AG10803 (cell line): ENCODE measurements around the gene PIK3C2G.

Source experiments
- DNase-seq: peaks from one replicate; pipeline ENCODE4 v3.0.0; 2010; ENCODE audit warnings: low read depth
- H3K4me3 ChIP-seq: 2 replicates; pipeline ENCODE4 v1.5.1; 2011; ENCODE audit warnings: mild to moderate bottlenecking, low read length, control low read depth
- CTCF ChIP-seq: conservative IDR thresholded peaks from 2 replicates; pipeline ENCODE4 v1.5.1; 2011; ENCODE audit warnings: mild to moderate bottlenecking, low read length, control low read depth, inconsistent platforms

The PIK3C2G gene, protein sequence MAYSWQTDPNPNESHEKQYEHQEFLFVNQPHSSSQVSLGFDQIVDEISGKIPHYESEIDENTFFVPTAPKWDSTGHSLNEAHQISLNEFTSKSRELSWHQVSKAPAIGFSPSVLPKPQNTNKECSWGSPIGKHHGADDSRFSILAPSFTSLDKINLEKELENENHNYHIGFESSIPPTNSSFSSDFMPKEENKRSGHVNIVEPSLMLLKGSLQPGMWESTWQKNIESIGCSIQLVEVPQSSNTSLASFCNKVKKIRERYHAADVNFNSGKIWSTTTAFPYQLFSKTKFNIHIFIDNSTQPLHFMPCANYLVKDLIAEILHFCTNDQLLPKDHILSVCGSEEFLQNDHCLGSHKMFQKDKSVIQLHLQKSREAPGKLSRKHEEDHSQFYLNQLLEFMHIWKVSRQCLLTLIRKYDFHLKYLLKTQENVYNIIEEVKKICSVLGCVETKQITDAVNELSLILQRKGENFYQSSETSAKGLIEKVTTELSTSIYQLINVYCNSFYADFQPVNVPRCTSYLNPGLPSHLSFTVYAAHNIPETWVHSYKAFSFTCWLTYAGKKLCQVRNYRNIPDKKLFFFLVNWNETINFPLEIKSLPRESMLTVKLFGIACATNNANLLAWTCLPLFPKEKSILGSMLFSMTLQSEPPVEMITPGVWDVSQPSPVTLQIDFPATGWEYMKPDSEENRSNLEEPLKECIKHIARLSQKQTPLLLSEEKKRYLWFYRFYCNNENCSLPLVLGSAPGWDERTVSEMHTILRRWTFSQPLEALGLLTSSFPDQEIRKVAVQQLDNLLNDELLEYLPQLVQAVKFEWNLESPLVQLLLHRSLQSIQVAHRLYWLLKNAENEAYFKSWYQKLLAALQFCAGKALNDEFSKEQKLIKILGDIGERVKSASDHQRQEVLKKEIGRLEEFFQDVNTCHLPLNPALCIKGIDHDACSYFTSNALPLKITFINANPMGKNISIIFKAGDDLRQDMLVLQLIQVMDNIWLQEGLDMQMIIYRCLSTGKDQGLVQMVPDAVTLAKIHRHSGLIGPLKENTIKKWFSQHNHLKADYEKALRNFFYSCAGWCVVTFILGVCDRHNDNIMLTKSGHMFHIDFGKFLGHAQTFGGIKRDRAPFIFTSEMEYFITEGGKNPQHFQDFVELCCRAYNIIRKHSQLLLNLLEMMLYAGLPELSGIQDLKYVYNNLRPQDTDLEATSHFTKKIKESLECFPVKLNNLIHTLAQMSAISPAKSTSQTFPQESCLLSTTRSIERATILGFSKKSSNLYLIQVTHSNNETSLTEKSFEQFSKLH (N-terminal part only)

GRCh38 chr12:18261273-18261672 lies at the start of gene PIK3C2G:
Gene PIK3C2G, plus strand, starts transcription at chr12:18261518. Its CDS starts 20,564 bp downstream, at chr12:18282082.
- H3K4me3 ChIP-seq: no peak within 1 kb of the TSS
- DNase-seq: no peak
- no peak for TF ChIP-seq CTCF

GRCh38 chr12:18217966-18218365 lies 43.4 kb upstream of the PIK3C2G start:
- H3K4me3 ChIP-seq: no peak overlapping the region

GRCh38 chr12:18221726-18222125 lies 39.6 kb upstream of the PIK3C2G start:
- H3K4me3 ChIP-seq: no peak overlapping the region
- no peak for TF ChIP-seq CTCF
- DNase-seq: no peak

More at GRCh38 chr12:18217966-18218365, 43.4 kb upstream of the PIK3C2G start:
- DNase-seq: peak; percentile 47
- TF ChIP-seq CTCF: no peak

- no peak for DNase-seq
- no peak for TF ChIP-seq CTCF
- H3K4me3 ChIP-seq: no peak overlapping the region
These were observed 38.6 kb upstream of the PIK3C2G start for GRCh38 chr12:18222699-18223098.

DNA sequence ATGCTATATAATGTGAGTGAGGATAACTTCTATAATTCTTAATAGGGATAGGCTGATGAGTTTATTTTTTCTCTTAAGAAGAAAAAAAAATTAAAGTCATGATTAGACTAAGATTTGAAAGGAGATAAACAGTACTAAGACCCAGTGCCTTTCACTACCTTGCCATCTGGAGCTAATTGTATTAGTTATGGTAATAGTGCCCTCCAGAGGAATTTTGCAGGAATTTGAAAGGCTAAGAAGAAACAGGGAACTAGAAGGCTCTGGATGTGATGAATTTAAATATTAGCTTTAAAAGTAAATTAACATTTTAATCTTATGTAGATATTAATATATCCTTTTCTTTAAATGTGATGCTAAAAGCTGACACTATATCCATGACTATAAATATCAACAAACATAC lies 36.6 kb upstream of the PIK3C2G start:
- H3K4me3 ChIP-seq: no peak overlapping the region
- DNase-seq: peak; percentile 48
- TF ChIP-seq CTCF: peak; percentile 69

DNA sequence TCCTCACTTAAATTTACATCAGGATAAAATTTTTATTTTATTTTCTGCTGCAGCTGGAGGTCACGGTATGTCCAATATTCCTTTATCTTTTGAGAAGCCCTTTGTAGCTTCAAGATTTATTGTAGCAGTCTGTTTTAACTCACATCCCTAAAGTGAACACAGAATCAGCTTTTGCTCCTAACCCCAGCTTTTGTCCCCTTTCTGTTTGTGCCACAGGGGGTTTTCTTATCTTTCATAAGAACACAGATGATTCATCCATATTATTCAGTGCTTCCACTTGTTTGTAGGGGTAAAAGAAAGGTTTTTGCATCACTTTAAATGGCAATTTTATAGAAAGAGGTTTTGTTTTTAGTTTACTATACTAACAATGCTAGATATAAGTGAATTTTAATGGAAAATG lies 21.8 kb upstream of the PIK3C2G start:
- TF ChIP-seq CTCF: no peak
- DNase-seq: no peak
- no peak overlapping the region for H3K4me3 ChIP-seq
